ENCODE measurements around the gene SEMA4C. TPM values are rescaled to one million over a fixed set of nuclear protein-coding genes. Genes with fewer than 3 reads are reported as not detected.

SEMA4C gene
- total RNA-seq, 2 experiments from 2014 or later = 22.2 to 22.5 TPM

GRCh38 chr2:96874198-96874831 lies 4.4 kb upstream of the SEMA4C start:
- POLR2A ChIA-PET = interaction anchor here (2.1 kb wide), 1 partner anchor 16 kb away, joined by 9 read pairs; the partner anchor contains the start of gene ANKRD39
- Mint-ChIP-seq H3K4me3 (no peak overlapping the region), H3K9me3 (no peaks in the 10 kb centered on the region), H3K27ac (no peak overlapping the region), H3K36me3 (ENCODE audit: low read depth) (no peaks in the 10 kb centered on the region), H3K27me3 (peaks cover 15% of the 10 kb centered on the region), H3K4me1 (peaks cover 20% of the 10 kb centered on the region)
- no peak for DNase-seq
- CTCF ChIA-PET = interaction anchor here (1.4 kb wide), 1 partner anchor 16 kb away, joined by 5 read pairs; the partner anchor contains the start of gene ANKRD39

- no peak overlapping the region for H3K27ac Mint-ChIP-seq
- no peak overlapping the region for H3K4me3 Mint-ChIP-seq
- H3K27me3 Mint-ChIP-seq = peaks cover 15% of the 10 kb centered on the region
- POLR2A ChIA-PET = interaction anchor here (2.1 kb wide), 1 partner anchor 16 kb away, joined by 9 read pairs; the partner anchor contains the start of gene ANKRD39
- H3K4me1 Mint-ChIP-seq = peaks cover 20% of the 10 kb centered on the region
- no peaks in the 10 kb centered on the region for H3K9me3 Mint-ChIP-seq
- no peaks in the 10 kb centered on the region for H3K36me3 Mint-ChIP-seq (ENCODE audit: low read depth)
- CTCF ChIA-PET = interaction anchor here (1.0 kb wide), 1 partner anchor 77 kb away, joined by 3 read pairs; no protein-coding TSS in a partner anchor
- no peak for DNase-seq
Observed at GRCh38 chr2:96873651-96874096, 3.8 kb upstream of the SEMA4C start.

DNA sequence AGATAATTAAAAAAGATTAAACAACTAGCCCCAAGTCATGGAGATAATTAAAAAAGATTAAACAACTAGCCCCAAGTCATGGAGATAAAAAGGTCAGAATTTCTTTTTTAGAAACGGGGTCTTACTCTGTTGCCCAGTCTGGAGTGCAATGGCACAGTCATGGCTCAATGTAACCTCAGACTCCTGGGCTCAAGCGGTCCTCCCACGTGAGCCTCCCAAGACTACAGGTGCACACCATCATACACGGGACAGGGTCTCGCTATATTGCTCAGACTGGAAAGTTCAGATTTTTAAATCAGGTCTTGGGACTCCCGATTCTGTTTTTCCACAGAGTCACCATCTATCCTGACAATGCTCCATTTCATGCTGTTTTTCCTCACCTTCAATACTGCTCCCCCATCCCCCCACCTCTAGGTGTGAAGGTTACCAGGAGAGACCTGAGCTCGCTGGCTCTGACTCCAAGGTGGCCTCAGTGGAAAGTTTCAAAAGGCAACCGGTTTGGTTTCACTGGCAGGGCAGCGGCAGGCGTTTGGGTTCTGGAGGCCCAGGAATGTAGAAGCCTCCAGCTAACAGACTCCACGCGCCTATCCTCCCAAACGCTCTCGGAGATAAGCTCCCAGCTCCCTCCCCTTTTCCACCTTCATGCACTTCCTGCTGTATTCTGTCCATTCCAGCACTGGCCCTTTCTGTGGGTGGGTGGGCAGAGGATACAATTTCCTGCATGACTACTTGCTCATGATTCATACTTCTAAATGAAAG lies 2.9 kb upstream of the SEMA4C start:
- POLR2A ChIA-PET = interaction anchor here (1.5 kb wide), 1 partner anchor 40 kb away, joined by 6 read pairs; no protein-coding TSS in a partner anchor
- no peak for DNase-seq
- no peak overlapping the region for H3K4me3 Mint-ChIP-seq

DNA sequence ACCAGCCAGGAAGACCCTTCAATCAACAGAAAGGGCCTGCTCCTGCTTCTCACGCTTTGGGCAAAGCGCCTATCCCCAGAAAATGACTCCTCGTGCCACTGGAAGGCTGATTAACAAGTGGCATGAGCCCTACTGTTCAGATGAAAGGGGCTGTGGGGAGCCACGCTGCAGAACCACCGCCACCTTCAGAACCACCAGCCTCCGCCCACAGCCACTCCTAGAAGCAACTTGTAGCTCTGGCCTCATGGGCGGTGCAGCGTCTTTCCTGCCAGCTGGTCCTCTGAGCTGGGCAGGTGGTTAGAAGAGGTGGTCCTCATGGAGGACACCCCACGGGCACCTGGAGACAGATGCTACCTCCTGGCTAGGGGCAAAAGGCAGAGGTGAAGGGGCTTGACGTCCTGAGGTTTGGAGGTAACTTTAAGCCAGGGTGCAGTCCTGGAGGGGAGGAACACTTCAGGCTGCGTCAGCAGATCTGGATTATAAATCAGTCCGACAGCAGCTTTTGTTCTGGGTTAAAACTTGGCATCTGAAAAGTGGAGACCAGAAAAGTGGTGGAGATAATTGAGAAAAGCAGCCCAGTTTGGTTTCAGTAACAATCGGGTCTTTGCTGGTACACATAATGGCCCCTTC lies 861 bp upstream of the SEMA4C start:
- Mint-ChIP-seq H3K27me3 (peaks cover 15% of the 10 kb centered on the region), H3K4me3 (peak overlapping the region; percentile 79), H3K9me3 (no peaks in the 10 kb centered on the region), H3K36me3 (ENCODE audit: low read depth) (peaks cover 6% of the 10 kb centered on the region), H3K27ac (peak overlapping the region; percentile 75), H3K4me1 (peaks cover 36% of the 10 kb centered on the region)
- ChIA-PET POLR2A (interaction anchor here (0.6 to 1.7 kb wide), 4 partner anchors 13 to 91 kb away, joined by 4 to 14 read pairs (median 6); partner anchors contain the start of gene ANKRD39), CTCF (interaction anchor here (1.2 to 2.5 kb wide), 5 partner anchors 13 to 84 kb away, joined by 4 to 16 read pairs (median 4); partner anchors contain the start of gene ANKRD39)
- peak; percentile 71 for DNase-seq

More for the DNA sequence above, 2.9 kb upstream of the SEMA4C start:
- no peak overlapping the region for H3K27ac Mint-ChIP-seq
- H3K27me3 Mint-ChIP-seq = peaks cover 15% of the 10 kb centered on the region
- no peaks in the 10 kb centered on the region for H3K9me3 Mint-ChIP-seq
- H3K36me3 Mint-ChIP-seq (ENCODE audit: low read depth) = peaks cover under 1% of the 10 kb centered on the region
- CTCF ChIA-PET = interaction anchor here (0.7 to 2.5 kb wide), 3 partner anchors 57 to 78 kb away, joined by 3 to 8 read pairs (median 3); partner anchors contain the start of gene CNNM3
- H3K4me1 Mint-ChIP-seq = peaks cover 24% of the 10 kb centered on the region

GRCh38 chr2:96869281-96869821 lies 529 bp downstream of the SEMA4C start:
- H3K27ac Mint-ChIP-seq = no peak overlapping the region
- no peak for DNase-seq
- peaks cover 37% of the 10 kb centered on the region for H3K4me1 Mint-ChIP-seq
- POLR2A ChIA-PET = interaction anchor here (1.0 to 3.7 kb wide), 10 partner anchors 9 to 244 kb away, joined by 3 to 43 read pairs (median 4); partner anchors contain the start of genes ANKRD36 and ANKRD39
- peaks cover 15% of the 10 kb centered on the region for H3K27me3 Mint-ChIP-seq
- CTCF ChIA-PET = interaction anchor here (0.6 to 3.9 kb wide), 8 partner anchors 8 to 93 kb away, joined by 3 to 57 read pairs (median 8); partner anchors contain the start of genes ANKRD39 and CNNM3
- peaks cover 13% of the 10 kb centered on the region for H3K36me3 Mint-ChIP-seq (ENCODE audit: low read depth)
- H3K4me3 Mint-ChIP-seq = peak overlapping the region; percentile 79
- no peaks in the 10 kb centered on the region for H3K9me3 Mint-ChIP-seq

- Mint-ChIP-seq H3K27ac (peak overlapping the region; percentile 71), H3K4me1 (peaks cover 35% of the 10 kb centered on the region), H3K9me3 (no peaks in the 10 kb centered on the region), H3K36me3 (ENCODE audit: low read depth) (peaks cover 13% of the 10 kb centered on the region), H3K27me3 (peaks cover 10% of the 10 kb centered on the region), H3K4me3 (peak overlapping the region; percentile 82)
- ChIA-PET CTCF (interaction anchor here (0.6 to 3.9 kb wide), 9 partner anchors 8 to 549 kb away, joined by 3 to 57 read pairs (median 4); partner anchors contain the start of genes ANKRD39 and CNNM3), POLR2A (interaction anchor here (0.6 to 3.7 kb wide), 13 partner anchors 8 to 244 kb away, joined by 3 to 43 read pairs (median 4); partner anchors contain the start of genes ANKRD36 and ANKRD39)
- peak; percentile 75 for DNase-seq
Observed at GRCh38 chr2:96868555-96869280, 1.2 kb downstream of the SEMA4C start.

GRCh38 chr2:96867756-96868554 lies 1.9 kb downstream of the SEMA4C start:
- Mint-ChIP-seq H3K36me3 (ENCODE audit: low read depth) (peaks cover 18% of the 10 kb centered on the region), H3K27me3 (peaks cover 10% of the 10 kb centered on the region), H3K9me3 (no peaks in the 10 kb centered on the region), H3K27ac (peak overlapping the region; percentile 71), H3K4me3 (peak overlapping the region; percentile 82), H3K4me1 (peaks cover 40% of the 10 kb centered on the region)
- no peak for DNase-seq
- POLR2A ChIA-PET = interaction anchor here (0.6 to 3.7 kb wide), 13 partner anchors 8 to 245 kb away, joined by 3 to 43 read pairs (median 5); partner anchors contain the start of genes ANKRD36 and ANKRD39
- CTCF ChIA-PET = interaction anchor here (0.9 to 3.9 kb wide), 8 partner anchors 8 to 548 kb away, joined by 3 to 57 read pairs (median 8); partner anchors contain the start of genes ANKRD39 and CNNM3

GRCh38 chr2:96866986-96867755 lies 2.7 kb downstream of the SEMA4C start:
- Mint-ChIP-seq H3K4me3 (peak overlapping the region; percentile 82), H3K4me1 (peaks cover 40% of the 10 kb centered on the region), H3K36me3 (ENCODE audit: low read depth) (peaks cover 19% of the 10 kb centered on the region), H3K27me3 (peaks cover 10% of the 10 kb centered on the region), H3K9me3 (no peaks in the 10 kb centered on the region), H3K27ac (peak overlapping the region; percentile 71)
- ChIA-PET CTCF (interaction anchor here (3.9 kb wide), 1 partner anchor 10 kb away, joined by 57 read pairs; the partner anchor contains the start of gene ANKRD39), POLR2A (interaction anchor here (1.4 to 3.7 kb wide), 6 partner anchors 10 to 87 kb away, joined by 3 to 43 read pairs (median 5); partner anchors contain the start of gene ANKRD39)
- DNase-seq = no peak

DNA sequence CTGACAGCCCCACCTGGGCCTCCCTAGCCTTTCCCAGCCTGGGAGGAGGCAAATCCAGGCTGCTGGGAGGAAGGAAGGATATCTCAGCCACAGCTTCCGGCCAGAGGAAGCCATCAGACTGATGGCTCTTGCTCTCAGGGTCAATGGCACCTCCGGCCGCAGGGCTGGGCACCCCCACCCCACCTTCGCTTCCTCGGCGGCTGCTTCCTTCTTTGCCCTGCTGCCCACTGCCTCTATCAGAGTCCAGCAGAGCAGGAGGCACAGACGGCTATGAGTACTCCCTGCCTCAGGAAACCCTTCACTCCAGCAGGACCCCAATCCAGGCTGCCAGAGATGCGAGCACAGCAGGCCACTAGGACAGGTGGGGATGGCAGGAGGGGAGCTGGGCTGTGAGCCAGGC lies 3.3 kb downstream of the SEMA4C start:
- ChIA-PET POLR2A (interaction anchor here (1.4 to 3.7 kb wide), 3 partner anchors 9 to 86 kb away, joined by 3 to 43 read pairs (median 5); partner anchors contain the start of gene ANKRD39), CTCF (interaction anchor here (3.9 kb wide), 1 partner anchor 9 kb away, joined by 57 read pairs; the partner anchor contains the start of gene ANKRD39)
- peak overlapping the region; percentile 82 for H3K4me3 Mint-ChIP-seq
- peaks cover 10% of the 10 kb centered on the region for H3K27me3 Mint-ChIP-seq
- DNase-seq = no peak
- no peaks in the 10 kb centered on the region for H3K9me3 Mint-ChIP-seq
- peaks cover 40% of the 10 kb centered on the region for H3K4me1 Mint-ChIP-seq
- peak overlapping the region; percentile 71 for H3K27ac Mint-ChIP-seq
- peaks cover 23% of the 10 kb centered on the region for H3K36me3 Mint-ChIP-seq (ENCODE audit: low read depth)

DNA sequence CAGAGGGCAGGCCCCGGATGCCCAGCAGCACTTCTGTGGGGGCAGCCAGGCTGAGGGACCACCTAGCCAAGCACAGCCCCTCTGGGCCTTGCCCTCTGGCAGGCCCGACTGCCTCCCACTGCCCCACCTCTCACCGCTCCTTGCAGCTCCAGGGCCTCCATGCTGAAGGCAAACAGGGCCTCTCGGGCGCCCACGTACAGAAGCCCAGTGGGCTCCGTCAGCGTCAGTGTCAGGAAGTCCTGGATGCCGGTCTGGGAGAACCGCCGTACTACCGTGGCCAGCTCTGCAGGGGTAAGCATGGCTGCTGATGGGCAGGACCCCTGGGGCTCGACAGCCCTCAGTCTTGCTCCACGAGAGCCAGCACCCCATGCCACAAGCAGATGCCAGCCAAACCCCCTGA lies 3.7 kb downstream of the SEMA4C start:
- DNase-seq = no peak
- Mint-ChIP-seq H3K27ac (no peak overlapping the region), H3K4me1 (peaks cover 37% of the 10 kb centered on the region), H3K36me3 (ENCODE audit: low read depth) (peaks cover 27% of the 10 kb centered on the region), H3K27me3 (peaks cover 7% of the 10 kb centered on the region), H3K4me3 (no peak overlapping the region), H3K9me3 (no peaks in the 10 kb centered on the region)
- CTCF ChIA-PET = interaction anchor here (3.9 kb wide), 1 partner anchor 8 kb away, joined by 57 read pairs; the partner anchor contains the start of gene ANKRD39
- POLR2A ChIA-PET = interaction anchor here (1.4 to 3.7 kb wide), 2 partner anchors 9 to 48 kb away, joined by 3 to 43 read pairs; partner anchors contain the start of gene ANKRD39
